ENCODE results near the gene STRN3. TPM values are rescaled to one million over a fixed set of nuclear protein-coding genes. Genes with fewer than 3 reads are reported as not detected.

STRN3 gene
- total and polyA plus RNA-seq, 2 of the 8 experiments (the other 6 are each of a cell fraction or from before 2014, with no cell fraction given), result 8.7 to 38.1 TPM

DNA sequence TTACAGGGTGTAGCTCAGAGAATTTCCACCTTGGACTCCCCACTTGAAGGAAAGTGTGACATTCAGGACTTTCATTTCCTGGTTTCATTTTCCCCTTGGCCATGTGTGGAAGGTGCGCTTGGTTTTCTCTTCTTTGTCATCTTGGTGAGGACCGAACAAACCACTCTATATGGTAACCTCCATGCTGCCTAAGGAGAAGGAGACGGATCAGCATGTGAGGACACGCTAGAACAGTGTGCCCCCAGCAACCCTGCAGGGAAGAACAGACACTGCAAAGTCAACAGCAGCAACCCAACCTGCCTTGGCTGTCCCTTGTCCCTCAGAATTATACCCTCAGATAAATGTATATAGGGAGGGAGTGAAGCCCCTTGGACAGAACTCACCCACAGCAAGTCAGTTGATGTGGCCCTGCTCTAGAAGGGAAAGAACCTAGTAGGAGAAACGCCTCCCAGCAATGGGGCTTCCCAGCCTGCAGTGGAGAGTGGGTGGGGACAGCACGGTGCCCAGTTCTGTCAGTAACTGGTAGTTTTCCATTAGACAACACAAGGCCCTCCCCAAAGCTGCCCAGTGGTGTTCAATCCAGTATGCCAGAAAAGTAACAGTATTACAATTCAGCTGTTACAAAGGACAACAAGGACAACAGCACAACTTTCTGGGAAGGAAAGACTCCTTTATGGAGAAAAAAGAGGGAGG, 170.7 kb downstream of the STRN3 start (continued):
- TF ChIP-seq, protein P1, sequence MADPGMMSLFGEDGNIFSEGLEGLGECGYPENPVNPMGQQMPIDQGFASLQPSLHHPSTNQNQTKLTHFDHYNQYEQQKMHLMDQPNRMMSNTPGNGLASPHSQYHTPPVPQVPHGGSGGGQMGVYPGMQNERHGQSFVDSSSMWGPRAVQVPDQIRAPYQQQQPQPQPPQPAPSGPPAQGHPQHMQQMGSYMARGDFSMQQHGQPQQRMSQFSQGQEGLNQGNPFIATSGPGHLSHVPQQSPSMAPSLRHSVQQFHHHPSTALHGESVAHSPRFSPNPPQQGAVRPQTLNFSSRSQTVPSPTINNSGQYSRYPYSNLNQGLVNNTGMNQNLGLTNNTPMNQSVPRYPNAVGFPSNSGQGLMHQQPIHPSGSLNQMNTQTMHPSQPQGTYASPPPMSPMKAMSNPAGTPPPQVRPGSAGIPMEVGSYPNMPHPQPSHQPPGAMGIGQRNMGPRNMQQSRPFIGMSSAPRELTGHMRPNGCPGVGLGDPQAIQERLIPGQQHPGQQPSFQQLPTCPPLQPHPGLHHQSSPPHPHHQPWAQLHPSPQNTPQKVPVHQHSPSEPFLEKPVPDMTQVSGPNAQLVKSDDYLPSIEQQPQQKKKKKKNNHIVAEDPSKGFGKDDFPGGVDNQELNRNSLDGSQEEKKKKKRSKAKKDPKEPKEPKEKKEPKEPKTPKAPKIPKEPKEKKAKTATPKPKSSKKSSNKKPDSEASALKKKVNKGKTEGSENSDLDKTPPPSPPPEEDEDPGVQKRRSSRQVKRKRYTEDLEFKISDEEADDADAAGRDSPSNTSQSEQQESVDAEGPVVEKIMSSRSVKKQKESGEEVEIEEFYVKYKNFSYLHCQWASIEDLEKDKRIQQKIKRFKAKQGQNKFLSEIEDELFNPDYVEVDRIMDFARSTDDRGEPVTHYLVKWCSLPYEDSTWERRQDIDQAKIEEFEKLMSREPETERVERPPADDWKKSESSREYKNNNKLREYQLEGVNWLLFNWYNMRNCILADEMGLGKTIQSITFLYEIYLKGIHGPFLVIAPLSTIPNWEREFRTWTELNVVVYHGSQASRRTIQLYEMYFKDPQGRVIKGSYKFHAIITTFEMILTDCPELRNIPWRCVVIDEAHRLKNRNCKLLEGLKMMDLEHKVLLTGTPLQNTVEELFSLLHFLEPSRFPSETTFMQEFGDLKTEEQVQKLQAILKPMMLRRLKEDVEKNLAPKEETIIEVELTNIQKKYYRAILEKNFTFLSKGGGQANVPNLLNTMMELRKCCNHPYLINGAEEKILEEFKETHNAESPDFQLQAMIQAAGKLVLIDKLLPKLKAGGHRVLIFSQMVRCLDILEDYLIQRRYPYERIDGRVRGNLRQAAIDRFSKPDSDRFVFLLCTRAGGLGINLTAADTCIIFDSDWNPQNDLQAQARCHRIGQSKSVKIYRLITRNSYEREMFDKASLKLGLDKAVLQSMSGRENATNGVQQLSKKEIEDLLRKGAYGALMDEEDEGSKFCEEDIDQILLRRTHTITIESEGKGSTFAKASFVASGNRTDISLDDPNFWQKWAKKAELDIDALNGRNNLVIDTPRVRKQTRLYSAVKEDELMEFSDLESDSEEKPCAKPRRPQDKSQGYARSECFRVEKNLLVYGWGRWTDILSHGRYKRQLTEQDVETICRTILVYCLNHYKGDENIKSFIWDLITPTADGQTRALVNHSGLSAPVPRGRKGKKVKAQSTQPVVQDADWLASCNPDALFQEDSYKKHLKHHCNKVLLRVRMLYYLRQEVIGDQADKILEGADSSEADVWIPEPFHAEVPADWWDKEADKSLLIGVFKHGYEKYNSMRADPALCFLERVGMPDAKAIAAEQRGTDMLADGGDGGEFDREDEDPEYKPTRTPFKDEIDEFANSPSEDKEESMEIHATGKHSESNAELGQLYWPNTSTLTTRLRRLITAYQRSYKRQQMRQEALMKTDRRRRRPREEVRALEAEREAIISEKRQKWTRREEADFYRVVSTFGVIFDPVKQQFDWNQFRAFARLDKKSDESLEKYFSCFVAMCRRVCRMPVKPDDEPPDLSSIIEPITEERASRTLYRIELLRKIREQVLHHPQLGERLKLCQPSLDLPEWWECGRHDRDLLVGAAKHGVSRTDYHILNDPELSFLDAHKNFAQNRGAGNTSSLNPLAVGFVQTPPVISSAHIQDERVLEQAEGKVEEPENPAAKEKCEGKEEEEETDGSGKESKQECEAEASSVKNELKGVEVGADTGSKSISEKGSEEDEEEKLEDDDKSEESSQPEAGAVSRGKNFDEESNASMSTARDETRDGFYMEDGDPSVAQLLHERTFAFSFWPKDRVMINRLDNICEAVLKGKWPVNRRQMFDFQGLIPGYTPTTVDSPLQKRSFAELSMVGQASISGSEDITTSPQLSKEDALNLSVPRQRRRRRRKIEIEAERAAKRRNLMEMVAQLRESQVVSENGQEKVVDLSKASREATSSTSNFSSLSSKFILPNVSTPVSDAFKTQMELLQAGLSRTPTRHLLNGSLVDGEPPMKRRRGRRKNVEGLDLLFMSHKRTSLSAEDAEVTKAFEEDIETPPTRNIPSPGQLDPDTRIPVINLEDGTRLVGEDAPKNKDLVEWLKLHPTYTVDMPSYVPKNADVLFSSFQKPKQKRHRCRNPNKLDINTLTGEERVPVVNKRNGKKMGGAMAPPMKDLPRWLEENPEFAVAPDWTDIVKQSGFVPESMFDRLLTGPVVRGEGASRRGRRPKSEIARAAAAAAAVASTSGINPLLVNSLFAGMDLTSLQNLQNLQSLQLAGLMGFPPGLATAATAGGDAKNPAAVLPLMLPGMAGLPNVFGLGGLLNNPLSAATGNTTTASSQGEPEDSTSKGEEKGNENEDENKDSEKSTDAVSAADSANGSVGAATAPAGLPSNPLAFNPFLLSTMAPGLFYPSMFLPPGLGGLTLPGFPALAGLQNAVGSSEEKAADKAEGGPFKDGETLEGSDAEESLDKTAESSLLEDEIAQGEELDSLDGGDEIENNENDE (IDR thresholded peaks at IDR 0.05; ENCODE audit: insufficient replicate concordance, low read length), result no peak
- no peak for TF ChIP-seq TAF1 (IDR thresholded peaks at IDR 0.05; ENCODE audit: low read depth, low read length)
- no peak for TF ChIP-seq RNF2 (IDR thresholded peaks at IDR 0.05; ENCODE audit: borderline replicate concordance, low read depth, low read length, missing control alignments, poor library complexity, severe bottlenecking)
- TF ChIP-seq, protein P2, sequence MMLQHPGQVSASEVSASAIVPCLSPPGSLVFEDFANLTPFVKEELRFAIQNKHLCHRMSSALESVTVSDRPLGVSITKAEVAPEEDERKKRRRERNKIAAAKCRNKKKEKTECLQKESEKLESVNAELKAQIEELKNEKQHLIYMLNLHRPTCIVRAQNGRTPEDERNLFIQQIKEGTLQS (IDR thresholded peaks at IDR 0.05; ENCODE audit: insufficient read depth, low read depth, low read length), result no peak
- TF ChIP-seq SAP30 (IDR thresholded peaks at IDR 0.05; ENCODE audit: insufficient read depth, insufficient replicate concordance, low read length), result no peak
- TF ChIP-seq CHD2 (IDR thresholded peaks at IDR 0.05; ENCODE audit: low read length), result no peak

All from H1 (cell line).